ENCODE data around the gene PFDN1. TPM values are rescaled to one million over a fixed set of nuclear protein-coding genes. Genes with fewer than 3 reads are reported as not detected.
A peak's percentile ranks its signal among the peaks of the same experiment; 100 is the strongest.

The PFDN1 gene
- total and polyA plus RNA-seq, 9 of the 15 experiments (the other 6 are each of a cell fraction or from before 2014, with no cell fraction given), result 45.5 to 215 (median 78.0) TPM

- TF ChIP-seq, protein P1, sequence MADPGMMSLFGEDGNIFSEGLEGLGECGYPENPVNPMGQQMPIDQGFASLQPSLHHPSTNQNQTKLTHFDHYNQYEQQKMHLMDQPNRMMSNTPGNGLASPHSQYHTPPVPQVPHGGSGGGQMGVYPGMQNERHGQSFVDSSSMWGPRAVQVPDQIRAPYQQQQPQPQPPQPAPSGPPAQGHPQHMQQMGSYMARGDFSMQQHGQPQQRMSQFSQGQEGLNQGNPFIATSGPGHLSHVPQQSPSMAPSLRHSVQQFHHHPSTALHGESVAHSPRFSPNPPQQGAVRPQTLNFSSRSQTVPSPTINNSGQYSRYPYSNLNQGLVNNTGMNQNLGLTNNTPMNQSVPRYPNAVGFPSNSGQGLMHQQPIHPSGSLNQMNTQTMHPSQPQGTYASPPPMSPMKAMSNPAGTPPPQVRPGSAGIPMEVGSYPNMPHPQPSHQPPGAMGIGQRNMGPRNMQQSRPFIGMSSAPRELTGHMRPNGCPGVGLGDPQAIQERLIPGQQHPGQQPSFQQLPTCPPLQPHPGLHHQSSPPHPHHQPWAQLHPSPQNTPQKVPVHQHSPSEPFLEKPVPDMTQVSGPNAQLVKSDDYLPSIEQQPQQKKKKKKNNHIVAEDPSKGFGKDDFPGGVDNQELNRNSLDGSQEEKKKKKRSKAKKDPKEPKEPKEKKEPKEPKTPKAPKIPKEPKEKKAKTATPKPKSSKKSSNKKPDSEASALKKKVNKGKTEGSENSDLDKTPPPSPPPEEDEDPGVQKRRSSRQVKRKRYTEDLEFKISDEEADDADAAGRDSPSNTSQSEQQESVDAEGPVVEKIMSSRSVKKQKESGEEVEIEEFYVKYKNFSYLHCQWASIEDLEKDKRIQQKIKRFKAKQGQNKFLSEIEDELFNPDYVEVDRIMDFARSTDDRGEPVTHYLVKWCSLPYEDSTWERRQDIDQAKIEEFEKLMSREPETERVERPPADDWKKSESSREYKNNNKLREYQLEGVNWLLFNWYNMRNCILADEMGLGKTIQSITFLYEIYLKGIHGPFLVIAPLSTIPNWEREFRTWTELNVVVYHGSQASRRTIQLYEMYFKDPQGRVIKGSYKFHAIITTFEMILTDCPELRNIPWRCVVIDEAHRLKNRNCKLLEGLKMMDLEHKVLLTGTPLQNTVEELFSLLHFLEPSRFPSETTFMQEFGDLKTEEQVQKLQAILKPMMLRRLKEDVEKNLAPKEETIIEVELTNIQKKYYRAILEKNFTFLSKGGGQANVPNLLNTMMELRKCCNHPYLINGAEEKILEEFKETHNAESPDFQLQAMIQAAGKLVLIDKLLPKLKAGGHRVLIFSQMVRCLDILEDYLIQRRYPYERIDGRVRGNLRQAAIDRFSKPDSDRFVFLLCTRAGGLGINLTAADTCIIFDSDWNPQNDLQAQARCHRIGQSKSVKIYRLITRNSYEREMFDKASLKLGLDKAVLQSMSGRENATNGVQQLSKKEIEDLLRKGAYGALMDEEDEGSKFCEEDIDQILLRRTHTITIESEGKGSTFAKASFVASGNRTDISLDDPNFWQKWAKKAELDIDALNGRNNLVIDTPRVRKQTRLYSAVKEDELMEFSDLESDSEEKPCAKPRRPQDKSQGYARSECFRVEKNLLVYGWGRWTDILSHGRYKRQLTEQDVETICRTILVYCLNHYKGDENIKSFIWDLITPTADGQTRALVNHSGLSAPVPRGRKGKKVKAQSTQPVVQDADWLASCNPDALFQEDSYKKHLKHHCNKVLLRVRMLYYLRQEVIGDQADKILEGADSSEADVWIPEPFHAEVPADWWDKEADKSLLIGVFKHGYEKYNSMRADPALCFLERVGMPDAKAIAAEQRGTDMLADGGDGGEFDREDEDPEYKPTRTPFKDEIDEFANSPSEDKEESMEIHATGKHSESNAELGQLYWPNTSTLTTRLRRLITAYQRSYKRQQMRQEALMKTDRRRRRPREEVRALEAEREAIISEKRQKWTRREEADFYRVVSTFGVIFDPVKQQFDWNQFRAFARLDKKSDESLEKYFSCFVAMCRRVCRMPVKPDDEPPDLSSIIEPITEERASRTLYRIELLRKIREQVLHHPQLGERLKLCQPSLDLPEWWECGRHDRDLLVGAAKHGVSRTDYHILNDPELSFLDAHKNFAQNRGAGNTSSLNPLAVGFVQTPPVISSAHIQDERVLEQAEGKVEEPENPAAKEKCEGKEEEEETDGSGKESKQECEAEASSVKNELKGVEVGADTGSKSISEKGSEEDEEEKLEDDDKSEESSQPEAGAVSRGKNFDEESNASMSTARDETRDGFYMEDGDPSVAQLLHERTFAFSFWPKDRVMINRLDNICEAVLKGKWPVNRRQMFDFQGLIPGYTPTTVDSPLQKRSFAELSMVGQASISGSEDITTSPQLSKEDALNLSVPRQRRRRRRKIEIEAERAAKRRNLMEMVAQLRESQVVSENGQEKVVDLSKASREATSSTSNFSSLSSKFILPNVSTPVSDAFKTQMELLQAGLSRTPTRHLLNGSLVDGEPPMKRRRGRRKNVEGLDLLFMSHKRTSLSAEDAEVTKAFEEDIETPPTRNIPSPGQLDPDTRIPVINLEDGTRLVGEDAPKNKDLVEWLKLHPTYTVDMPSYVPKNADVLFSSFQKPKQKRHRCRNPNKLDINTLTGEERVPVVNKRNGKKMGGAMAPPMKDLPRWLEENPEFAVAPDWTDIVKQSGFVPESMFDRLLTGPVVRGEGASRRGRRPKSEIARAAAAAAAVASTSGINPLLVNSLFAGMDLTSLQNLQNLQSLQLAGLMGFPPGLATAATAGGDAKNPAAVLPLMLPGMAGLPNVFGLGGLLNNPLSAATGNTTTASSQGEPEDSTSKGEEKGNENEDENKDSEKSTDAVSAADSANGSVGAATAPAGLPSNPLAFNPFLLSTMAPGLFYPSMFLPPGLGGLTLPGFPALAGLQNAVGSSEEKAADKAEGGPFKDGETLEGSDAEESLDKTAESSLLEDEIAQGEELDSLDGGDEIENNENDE (IDR thresholded peaks at IDR 0.05; ENCODE audit: low read depth, low read length), result no peak
- TF ChIP-seq RBM17 (IDR thresholded peaks at IDR 0.05; ENCODE audit: borderline replicate concordance, low read depth, low read length), result no peak
- peak; percentile 70 for TF ChIP-seq KLF1 (tag; IDR thresholded peaks at IDR 0.05)
- peak; percentile 32; the same call in 1 of the 2 replicates for TF ChIP-seq TFAP4 (CRISPR knock-in tag; IDR thresholded peaks at IDR 0.05; ENCODE audit: borderline replicate concordance)
- peak; percentile 4 for TF ChIP-seq DACH1 (IDR thresholded peaks at IDR 0.05; ENCODE audit: partially characterized antibody)
- 0 out of 2 replicates have a peak, but pooled peaks have one; percentile 41 for TF ChIP-seq TARDBP (IDR thresholded peaks at IDR 0.05)
- TF ChIP-seq ZSCAN32 (CRISPR knock-in tag; IDR thresholded peaks at IDR 0.05), result no peak
- no peak for TF ChIP-seq MCM2 (IDR thresholded peaks at IDR 0.05; ENCODE audit: low read depth)
- TF ChIP-seq JUND (IDR thresholded peaks at IDR 0.05; ENCODE audit: borderline replicate concordance, low read depth, low read length), result peak; percentile 97
- peak; percentile 93; the same call in 2 of the 3 replicates for TF ChIP-seq JUND (tag; IDR thresholded peaks at IDR 0.05; ENCODE audit: borderline replicate concordance, low read depth, low read length)
- TF ChIP-seq ZNF384 (IDR thresholded peaks at IDR 0.05; ENCODE audit: low read depth, low read length), result peak; percentile 68
- TF ChIP-seq ARHGAP35 (IDR thresholded peaks at IDR 0.05; ENCODE audit: partially characterized antibody), result no peak
- no peak for TF ChIP-seq ZNF217 (CRISPR knock-in tag; IDR thresholded peaks at IDR 0.05)
- peak; percentile 83 for TF ChIP-seq DPF2 (IDR thresholded peaks at IDR 0.05)
- no peak for TF ChIP-seq SNRNP70 (optimal IDR thresholded peaks at IDR 0.05; ENCODE audit: low read depth, low read length)
- peak; percentile 50; the same call in 1 of the 2 replicates for TF ChIP-seq CEBPB (tag; IDR thresholded peaks at IDR 0.05)
These were observed 41.3 kb downstream of the PFDN1 start (continued) for GRCh38 chr5:140261403-140262171.

All from K562 (cell line).